BLaER1 (cell line): Measurements from ENCODE around the gene BAIAP3.

Experiments used
- H3K27ac ChIP-seq: shearing (Covaris generic); formaldehyde crosslinking; 2 replicates; pipeline ENCODE4 v1.8.1; 2022
- H3K27me3 ChIP-seq: shearing (Covaris generic); formaldehyde crosslinking; 2 replicates; pipeline ENCODE4 v1.8.1; 2022
- H3K36me3 ChIP-seq: shearing (Covaris generic); formaldehyde crosslinking; 2 replicates; pipeline ENCODE4 v1.8.1; 2022
- H3K4me1 ChIP-seq: shearing (Covaris generic); formaldehyde crosslinking; 2 replicates; pipeline ENCODE4 v1.8.1; 2022
- H3K4me2 ChIP-seq: shearing (Covaris generic); formaldehyde crosslinking; 2 replicates; pipeline ENCODE4 v1.8.1; 2022
- H3K4me3 ChIP-seq: shearing (Covaris generic); formaldehyde crosslinking; 2 replicates; pipeline ENCODE4 v1.8.1; 2022
- H3K9ac ChIP-seq: shearing (Covaris generic); formaldehyde crosslinking; 2 replicates; pipeline ENCODE4 v1.8.1; 2022
- H3K9me3 ChIP-seq: shearing (Covaris generic); formaldehyde crosslinking; 2 replicates; pipeline ENCODE4 v1.8.1; 2022
- H4K20me1 ChIP-seq: shearing (Covaris generic); formaldehyde crosslinking; 2 replicates; pipeline ENCODE4 v1.8.1; 2022
- Cebpa-rat ChIP-seq: shearing (Covaris generic); IDR thresholded peaks from 2 replicates; pipeline ENCODE4 v1.8.1; 2022

The BAIAP3 gene

DNA sequence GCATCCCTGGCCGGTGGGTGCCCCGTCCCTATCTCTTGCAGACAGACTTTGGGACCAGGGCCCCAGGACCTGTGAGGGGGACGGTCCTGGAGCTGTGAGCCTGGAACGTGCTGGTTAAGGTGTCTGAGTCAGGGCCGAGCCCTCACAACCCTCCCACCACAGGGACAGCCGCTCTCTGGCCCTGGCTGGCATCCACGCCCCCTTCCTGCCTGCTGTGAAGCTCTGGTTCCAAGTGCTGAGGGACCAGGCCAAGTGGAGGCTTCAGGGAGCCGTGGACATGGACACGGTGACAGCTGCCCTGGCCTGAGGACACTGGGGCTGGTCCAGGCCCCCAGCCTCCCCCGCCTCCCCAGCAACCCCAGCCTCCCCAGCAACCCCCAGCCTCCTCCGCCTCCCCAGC, 11.6 kb downstream of the BAIAP3 start:
- H4K20me1 ChIP-seq, result peaks cover 12% of the 10 kb centered on the region
- H3K36me3 ChIP-seq, result peaks cover 28% of the 10 kb centered on the region
- H3K4me3 ChIP-seq, result no peak overlapping the region
- H3K4me2 ChIP-seq, result no peak overlapping the region
- H3K27ac ChIP-seq, result no peak overlapping the region
- H3K4me1 ChIP-seq, result peaks cover 41% of the 10 kb centered on the region
- no peak overlapping the region for H3K9ac ChIP-seq
- H3K27me3 ChIP-seq, result no peaks in the 10 kb centered on the region
- no peaks in the 10 kb centered on the region for H3K9me3 ChIP-seq
- TF ChIP-seq Cebpa-rat, result no peak

DNA sequence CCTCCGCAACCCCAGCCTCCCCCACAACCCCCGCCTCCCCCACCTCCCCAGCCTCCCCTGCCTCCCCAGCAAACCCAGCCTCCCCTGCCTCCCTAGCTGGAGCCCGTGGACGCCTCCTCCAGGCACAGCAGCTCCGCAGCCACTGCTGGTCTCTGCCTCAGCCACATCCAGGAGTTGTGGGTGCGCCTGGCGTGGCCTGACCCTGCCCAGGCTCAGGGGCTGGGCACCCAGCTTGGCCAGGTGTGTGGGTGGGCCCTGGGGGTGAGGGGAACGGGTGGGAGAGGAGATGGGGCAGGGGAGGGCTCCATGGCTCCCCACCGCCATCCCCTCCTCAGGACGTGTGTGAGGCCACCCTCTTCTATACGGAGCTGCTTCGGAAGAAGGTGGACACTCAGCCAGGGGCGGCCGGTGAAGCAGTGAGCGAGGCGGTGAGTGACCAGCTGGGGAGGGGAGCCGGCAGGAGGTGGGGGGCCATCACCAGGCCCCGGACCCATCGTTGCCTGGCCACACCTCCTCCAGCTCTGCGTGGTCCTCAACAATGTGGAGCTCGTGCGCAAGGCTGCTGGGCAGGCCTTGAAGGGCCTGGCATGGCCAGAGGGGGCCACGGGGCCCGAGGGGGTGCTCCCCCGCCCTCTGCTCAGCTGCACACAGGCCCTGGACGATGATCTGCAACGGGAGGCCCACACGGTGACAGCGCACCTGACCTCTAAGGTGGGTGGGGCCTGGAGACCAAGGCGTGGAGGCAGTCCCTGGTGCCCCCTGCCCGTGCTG, 12.4 kb downstream of the BAIAP3 start:
- no peaks in the 10 kb centered on the region for H3K27me3 ChIP-seq
- no peak overlapping the region for H3K27ac ChIP-seq
- no peak for TF ChIP-seq Cebpa-rat
- H3K9ac ChIP-seq, result no peak overlapping the region
- H3K4me2 ChIP-seq, result no peak overlapping the region
- peaks cover 33% of the 10 kb centered on the region for H3K36me3 ChIP-seq
- H3K9me3 ChIP-seq, result no peaks in the 10 kb centered on the region
- no peak overlapping the region for H3K4me3 ChIP-seq
- peaks cover 44% of the 10 kb centered on the region for H3K4me1 ChIP-seq
- H4K20me1 ChIP-seq, result peaks cover 17% of the 10 kb centered on the region

DNA sequence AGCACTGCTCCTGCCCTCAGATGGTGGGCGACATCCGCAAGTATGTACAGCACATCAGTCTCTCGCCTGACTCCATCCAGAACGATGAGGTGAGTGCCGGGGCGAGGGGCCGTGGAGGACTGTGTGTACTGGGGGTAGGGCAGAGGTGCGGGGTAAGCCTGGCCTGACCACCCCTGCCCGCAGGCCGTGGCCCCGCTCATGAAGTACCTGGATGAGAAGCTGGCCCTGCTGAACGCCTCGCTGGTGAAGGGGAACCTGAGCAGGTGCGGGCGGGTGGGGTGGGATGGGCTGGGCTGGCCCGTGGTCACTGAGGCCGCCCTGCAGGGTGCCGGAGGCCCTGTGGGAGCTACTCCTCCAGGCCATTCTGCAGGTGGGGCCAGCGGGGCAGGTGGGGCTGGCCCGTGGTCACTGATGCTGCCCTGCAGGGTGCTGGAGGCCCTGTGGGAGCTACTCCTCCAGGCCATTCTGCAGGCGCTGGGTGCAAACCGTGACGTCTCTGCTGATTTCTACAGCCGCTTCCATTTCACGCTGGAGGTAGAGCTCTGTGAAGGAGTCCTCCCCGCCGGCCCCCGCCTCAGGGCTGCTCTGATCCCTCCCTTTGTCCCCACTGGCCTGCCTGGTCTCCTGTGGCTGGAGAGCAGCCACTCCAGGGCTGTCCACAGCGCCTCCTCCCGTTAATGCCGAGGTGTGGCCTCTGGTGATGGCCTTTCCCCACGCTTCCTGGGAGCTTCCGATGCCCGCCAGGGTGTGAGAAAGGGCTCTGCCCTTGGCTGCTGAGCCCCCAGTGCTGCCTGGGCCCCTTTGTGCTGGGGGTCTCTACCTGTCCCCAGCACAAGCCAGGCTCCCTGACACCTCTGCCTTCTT, 13.2 kb downstream of the BAIAP3 start:
- TF ChIP-seq Cebpa-rat, result no peak
- Histone ChIP-seq H3K27me3 (no peaks in the 10 kb centered on the region), H4K20me1 (peaks cover 22% of the 10 kb centered on the region), H3K4me2 (no peak overlapping the region), H3K9ac (no peak overlapping the region), H3K9me3 (no peaks in the 10 kb centered on the region), H3K4me3 (no peak overlapping the region), H3K27ac (no peak overlapping the region), H3K4me1 (peaks cover 40% of the 10 kb centered on the region), H3K36me3 (peaks cover 33% of the 10 kb centered on the region)

DNA sequence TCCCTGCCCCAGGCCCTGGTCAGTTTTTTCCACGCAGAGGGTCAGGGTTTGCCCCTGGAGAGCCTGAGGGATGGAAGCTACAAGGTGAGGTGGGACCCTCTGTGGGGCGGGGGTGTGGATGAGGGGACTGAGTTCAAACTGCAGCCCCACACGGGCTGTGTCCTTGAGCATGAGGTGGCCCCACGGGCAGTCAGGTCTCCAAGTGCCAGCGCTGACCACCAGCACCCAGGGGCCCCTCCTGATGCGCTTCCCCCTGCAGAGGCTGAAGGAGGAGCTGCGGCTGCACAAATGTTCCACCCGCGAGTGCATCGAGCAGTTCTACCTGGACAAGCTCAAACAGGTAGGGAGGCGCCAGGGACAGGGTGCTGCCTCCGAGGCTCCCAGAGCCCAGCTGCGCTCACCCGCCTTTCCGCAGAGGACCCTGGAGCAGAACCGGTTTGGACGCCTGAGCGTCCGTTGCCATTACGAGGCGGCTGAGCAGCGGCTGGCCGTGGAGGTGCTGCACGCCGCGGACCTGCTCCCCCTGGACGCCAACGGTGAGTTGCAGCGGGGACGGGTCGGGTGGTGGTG, 13.9 kb downstream of the BAIAP3 start:
- TF ChIP-seq Cebpa-rat, result no peak
- H3K9ac ChIP-seq, result no peak overlapping the region
- peaks cover 36% of the 10 kb centered on the region for H3K4me1 ChIP-seq
- H3K9me3 ChIP-seq, result no peaks in the 10 kb centered on the region
- no peak overlapping the region for H3K27ac ChIP-seq
- H3K36me3 ChIP-seq, result peaks cover 33% of the 10 kb centered on the region
- H3K4me2 ChIP-seq, result no peak overlapping the region
- peaks cover 26% of the 10 kb centered on the region for H4K20me1 ChIP-seq
- H3K4me3 ChIP-seq, result no peak overlapping the region
- H3K27me3 ChIP-seq, result no peaks in the 10 kb centered on the region

DNA sequence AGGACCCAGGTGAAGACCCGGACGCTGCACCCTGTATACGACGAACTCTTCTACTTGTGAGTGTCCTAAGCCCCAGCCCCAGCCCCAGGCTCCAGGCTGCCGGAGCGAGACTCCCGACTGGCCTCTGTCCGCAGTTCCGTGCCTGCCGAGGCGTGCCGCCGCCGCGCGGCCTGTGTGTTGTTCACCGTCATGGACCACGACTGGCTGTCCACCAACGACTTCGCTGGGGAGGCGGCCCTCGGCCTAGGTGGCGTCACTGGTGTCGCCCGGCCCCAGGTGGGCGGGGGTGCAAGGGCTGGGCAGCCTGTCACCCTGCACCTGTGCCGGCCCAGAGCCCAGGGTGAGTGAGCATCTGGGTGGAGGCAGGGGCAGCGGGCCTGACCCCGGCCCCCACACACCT, 14.5 kb downstream of the BAIAP3 start:
- Histone ChIP-seq H4K20me1 (peaks cover 32% of the 10 kb centered on the region), H3K27ac (no peak overlapping the region), H3K9ac (no peak overlapping the region), H3K4me2 (no peak overlapping the region), H3K4me3 (no peak overlapping the region), H3K9me3 (no peaks in the 10 kb centered on the region), H3K27me3 (no peaks in the 10 kb centered on the region), H3K36me3 (peaks cover 33% of the 10 kb centered on the region), H3K4me1 (peaks cover 39% of the 10 kb centered on the region)
- TF ChIP-seq Cebpa-rat, result no peak

DNA sequence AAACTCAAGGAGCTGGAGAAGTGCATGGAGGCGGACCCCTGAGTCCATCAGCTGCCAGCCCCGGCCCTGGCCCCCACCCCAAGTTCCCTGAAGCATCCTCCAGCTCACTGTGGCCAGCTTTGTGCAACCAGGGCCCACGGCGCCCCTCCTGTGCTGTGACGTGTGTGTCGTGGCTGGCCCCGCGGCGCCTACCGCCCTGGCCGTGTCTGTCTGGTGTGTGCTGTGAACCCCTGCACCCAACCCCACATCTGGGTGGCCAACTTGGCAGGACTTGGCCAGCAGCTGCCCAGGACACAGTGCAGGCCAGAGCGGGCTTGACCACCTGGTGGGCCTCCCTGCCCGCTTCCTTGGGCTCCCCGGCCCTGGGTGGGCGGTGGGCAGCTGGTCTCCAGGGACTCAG, 15.0 kb downstream of the BAIAP3 start:
- no peak overlapping the region for H3K4me2 ChIP-seq
- no peak overlapping the region for H3K9ac ChIP-seq
- H3K36me3 ChIP-seq, result peaks cover 34% of the 10 kb centered on the region
- no peaks in the 10 kb centered on the region for H3K27me3 ChIP-seq
- H4K20me1 ChIP-seq, result peaks cover 35% of the 10 kb centered on the region
- H3K4me3 ChIP-seq, result no peak overlapping the region
- no peak overlapping the region for H3K27ac ChIP-seq
- H3K9me3 ChIP-seq, result no peaks in the 10 kb centered on the region
- H3K4me1 ChIP-seq, result peaks cover 41% of the 10 kb centered on the region
- no peak for TF ChIP-seq Cebpa-rat

DNA sequence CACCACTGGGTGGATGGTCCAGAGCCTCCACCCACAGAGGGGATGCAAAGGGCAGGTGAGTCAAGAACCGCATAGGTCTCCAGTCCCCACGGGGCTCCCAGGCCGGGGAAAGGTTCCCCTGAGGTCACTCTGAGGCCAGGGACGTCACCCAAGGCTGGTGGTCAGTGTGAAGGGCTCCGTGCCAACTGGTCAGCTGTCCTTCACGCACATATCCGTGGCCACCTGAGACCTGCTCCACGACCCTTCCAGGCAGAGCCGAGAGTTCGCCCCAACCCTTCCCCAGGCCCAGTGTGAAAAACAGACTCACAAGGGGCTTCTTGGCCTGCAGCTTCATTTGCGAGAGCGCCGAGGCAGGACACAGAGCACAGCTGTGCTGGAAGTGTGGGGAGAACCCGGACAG, 15.5 kb downstream of the BAIAP3 start:
- no peaks in the 10 kb centered on the region for H3K9me3 ChIP-seq
- H4K20me1 ChIP-seq, result peaks cover 35% of the 10 kb centered on the region
- H3K27ac ChIP-seq, result no peak overlapping the region
- H3K4me1 ChIP-seq, result peaks cover 39% of the 10 kb centered on the region
- H3K36me3 ChIP-seq, result peaks cover 36% of the 10 kb centered on the region
- no peak overlapping the region for H3K4me2 ChIP-seq
- TF ChIP-seq Cebpa-rat, result no peak
- no peaks in the 10 kb centered on the region for H3K27me3 ChIP-seq
- no peak overlapping the region for H3K9ac ChIP-seq
- H3K4me3 ChIP-seq, result no peak overlapping the region

DNA sequence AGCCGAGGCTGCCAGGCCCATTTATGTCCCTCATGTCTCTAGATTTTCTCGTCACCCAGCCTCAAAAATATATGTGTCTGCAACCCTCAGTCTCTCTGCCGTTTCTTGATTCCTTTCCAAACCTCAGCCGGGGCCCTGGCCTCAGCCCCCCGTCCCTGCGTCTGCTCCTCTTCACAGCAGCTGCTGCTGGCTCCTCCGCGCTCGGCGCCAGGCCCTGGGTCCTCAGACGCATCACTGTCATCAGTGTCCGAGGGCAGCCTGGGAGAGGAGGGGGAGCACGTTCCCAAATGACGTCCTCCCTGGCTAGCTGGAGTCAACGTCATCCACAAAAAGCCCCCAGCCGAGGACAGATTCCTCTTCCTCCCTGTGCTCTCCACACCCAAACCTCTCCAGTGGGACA, 15.9 kb downstream of the BAIAP3 start:
- Histone ChIP-seq H3K4me2 (no peak overlapping the region), H3K9ac (no peak overlapping the region), H3K27me3 (no peaks in the 10 kb centered on the region), H4K20me1 (peaks cover 34% of the 10 kb centered on the region), H3K4me3 (no peak overlapping the region), H3K9me3 (no peaks in the 10 kb centered on the region), H3K4me1 (peaks cover 35% of the 10 kb centered on the region), H3K36me3 (peaks cover 36% of the 10 kb centered on the region), H3K27ac (no peak overlapping the region)
- TF ChIP-seq Cebpa-rat, result no peak

DNA sequence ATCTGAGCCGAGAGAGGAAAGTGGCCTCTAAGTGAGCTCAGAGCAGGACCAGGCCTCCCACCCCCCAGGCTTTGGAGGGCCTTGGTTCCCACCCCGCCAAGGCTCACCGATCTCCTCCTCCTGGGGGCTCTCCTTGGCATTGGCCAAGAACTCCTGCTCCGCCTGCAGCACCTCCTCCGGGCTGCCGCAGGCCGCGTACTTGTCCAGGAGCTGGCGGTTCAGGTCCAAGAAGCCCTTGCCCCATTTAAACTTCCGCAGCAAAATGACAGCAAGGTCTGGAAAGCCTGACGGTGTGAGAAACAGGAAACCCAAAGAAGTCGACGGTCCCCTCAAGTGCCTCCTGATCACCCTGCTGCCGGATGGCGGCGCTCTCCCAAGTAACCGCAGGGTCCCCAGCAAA, 16.5 kb downstream of the BAIAP3 start:
- no peaks in the 10 kb centered on the region for H3K9me3 ChIP-seq
- H3K4me2 ChIP-seq, result no peak overlapping the region
- H3K9ac ChIP-seq, result no peak overlapping the region
- H4K20me1 ChIP-seq, result peaks cover 34% of the 10 kb centered on the region; the same call in 1 of the 2 replicates
- H3K27me3 ChIP-seq, result no peaks in the 10 kb centered on the region
- H3K36me3 ChIP-seq, result peaks cover 36% of the 10 kb centered on the region
- H3K4me1 ChIP-seq, result peaks cover 32% of the 10 kb centered on the region
- no peak overlapping the region for H3K4me3 ChIP-seq
- no peak overlapping the region for H3K27ac ChIP-seq
- no peak for TF ChIP-seq Cebpa-rat

DNA sequence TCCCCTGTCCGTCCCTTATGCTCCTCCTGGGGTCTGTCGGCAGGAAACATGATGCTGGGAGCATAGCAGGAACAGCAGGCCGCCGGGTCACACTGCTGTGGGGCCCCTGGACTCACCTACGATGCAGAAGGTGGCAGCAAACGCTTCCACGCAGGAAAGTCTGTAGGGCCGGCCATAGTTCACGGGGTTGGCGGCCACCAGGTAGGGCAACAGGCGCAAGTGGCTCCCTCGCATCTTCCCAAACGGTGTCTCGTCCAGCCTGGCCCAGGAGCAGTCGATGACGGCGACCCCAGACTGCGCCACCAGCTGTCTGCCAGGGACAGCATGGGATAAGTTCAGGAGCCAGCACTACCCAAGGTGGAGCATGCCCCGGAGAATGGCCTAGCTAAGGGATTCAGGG, 17.2 kb downstream of the BAIAP3 start:
- no peak for TF ChIP-seq Cebpa-rat
- H3K9ac ChIP-seq, result peak overlapping the region; percentile 79
- peak overlapping the region; percentile 68 for H3K27ac ChIP-seq
- no peaks in the 10 kb centered on the region for H3K9me3 ChIP-seq
- peaks cover 40% of the 10 kb centered on the region for H4K20me1 ChIP-seq
- H3K36me3 ChIP-seq, result peaks cover 36% of the 10 kb centered on the region
- no peaks in the 10 kb centered on the region for H3K27me3 ChIP-seq
- peaks cover 32% of the 10 kb centered on the region for H3K4me1 ChIP-seq
- H3K4me2 ChIP-seq, result peak overlapping the region; percentile 99
- H3K4me3 ChIP-seq, result peak overlapping the region; percentile 89
